ENCODE results near the gene ARID5B.
A peak's percentile ranks its signal among the peaks of the same experiment; 100 is the strongest.

ARID5B gene

DNA sequence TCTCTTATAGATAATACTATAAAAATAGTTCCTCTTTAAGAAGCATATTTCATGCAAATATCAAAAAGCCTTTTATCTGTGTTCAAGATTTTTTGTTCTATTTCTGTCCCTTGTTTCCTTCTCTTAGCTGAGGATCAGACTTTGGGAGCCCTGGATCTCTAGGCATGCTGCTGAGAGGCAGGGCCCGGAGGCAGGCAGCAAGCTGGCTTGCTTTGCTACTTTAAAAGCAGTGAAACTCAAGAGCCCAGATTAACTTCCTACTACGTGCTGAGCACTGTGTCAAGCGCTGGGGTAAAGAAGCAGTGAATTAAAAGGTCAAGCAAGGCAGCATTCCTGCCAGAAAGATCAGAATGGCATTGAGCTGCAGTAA lies 31.0 kb upstream of the ARID5B start:
- CTCF ChIA-PET, result interaction anchor here (0.6 kb wide), 1 partner anchor 373 kb away, joined by 4 read pairs; no protein-coding TSS in a partner anchor
- no peak for DNase-seq (ENCODE audit: low spot score)
- TF ChIP-seq, protein P1, sequence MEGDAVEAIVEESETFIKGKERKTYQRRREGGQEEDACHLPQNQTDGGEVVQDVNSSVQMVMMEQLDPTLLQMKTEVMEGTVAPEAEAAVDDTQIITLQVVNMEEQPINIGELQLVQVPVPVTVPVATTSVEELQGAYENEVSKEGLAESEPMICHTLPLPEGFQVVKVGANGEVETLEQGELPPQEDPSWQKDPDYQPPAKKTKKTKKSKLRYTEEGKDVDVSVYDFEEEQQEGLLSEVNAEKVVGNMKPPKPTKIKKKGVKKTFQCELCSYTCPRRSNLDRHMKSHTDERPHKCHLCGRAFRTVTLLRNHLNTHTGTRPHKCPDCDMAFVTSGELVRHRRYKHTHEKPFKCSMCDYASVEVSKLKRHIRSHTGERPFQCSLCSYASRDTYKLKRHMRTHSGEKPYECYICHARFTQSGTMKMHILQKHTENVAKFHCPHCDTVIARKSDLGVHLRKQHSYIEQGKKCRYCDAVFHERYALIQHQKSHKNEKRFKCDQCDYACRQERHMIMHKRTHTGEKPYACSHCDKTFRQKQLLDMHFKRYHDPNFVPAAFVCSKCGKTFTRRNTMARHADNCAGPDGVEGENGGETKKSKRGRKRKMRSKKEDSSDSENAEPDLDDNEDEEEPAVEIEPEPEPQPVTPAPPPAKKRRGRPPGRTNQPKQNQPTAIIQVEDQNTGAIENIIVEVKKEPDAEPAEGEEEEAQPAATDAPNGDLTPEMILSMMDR (conservative IDR thresholded peaks at IDR 0.05; ENCODE audit: low read depth), result no peak
- H3K27ac ChIP-seq, result no peak overlapping the region
- POLR2A ChIA-PET (ENCODE audit: low non-redundant PET), result no interaction called here

DNA sequence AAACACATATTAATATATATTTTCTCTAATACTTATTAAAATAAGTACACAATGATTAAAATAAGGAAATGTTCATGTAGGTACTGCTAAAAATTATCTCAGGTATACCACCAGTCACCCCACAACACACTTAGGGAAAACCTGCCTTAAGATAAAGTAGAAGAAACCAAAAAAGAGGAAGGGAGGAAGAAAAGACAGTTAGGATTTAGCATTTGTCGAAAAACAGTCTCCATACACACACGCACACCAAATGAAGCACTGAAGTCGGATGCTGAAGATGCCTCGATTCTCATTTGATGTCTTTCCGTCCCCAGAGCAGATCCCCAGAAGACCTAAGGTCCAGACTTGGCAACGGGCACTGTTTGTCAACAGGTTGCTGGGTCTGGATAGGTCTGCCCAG lies 30.0 kb upstream of the ARID5B start:
- ChIA-PET CTCF (no interaction called here), POLR2A (ENCODE audit: low non-redundant PET) (no interaction called here)
- no peak for DNase-seq (ENCODE audit: low spot score)
- H3K27ac ChIP-seq, result no peak overlapping the region
- TF ChIP-seq, protein P1 (conservative IDR thresholded peaks at IDR 0.05; ENCODE audit: low read depth), result no peak

DNA sequence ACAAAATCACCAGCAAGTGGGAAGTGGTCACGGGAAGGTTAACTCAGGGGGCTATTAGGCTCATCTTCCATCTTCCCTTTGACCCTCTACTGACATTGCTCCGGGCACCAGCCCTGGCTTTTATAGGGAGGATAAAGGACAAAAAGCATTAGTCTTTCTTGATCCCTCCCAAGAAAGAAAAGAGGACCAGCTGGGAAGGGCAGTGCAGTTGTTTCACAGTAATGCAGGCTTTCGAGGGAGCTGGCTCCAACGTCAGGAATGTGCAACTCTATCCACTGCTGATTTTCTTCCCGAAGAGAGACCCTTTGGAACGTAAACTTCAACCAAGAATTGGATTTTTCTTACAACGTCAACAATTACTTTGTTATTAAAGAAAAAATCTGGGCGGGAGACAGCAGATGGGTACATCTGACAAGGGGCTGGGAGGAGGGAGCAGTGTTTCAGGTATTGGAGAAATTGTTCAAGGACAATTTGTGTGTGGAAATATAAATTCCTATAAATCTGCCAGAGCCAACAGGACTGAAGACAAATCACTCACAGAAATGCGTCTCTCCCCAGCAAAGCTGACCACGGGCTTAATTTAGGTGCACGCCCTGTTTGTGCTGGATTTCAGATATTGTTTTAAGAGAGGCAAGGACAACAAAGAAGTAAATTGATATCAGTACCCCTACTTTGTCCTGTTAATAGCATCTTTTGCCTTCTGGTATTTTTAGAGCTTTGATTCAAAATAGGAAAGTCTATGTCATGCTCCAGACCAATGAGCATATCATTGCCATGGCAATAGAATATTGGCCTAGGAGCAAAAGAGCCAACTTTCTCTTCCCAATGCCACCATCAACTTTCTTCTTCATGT lies 23.4 kb upstream of the ARID5B start:
- TF ChIP-seq, protein P1 (conservative IDR thresholded peaks at IDR 0.05; ENCODE audit: low read depth), result no peak
- POLR2A ChIA-PET (ENCODE audit: low non-redundant PET), result no interaction called here
- H3K27ac ChIP-seq, result no peak overlapping the region
- DNase-seq (ENCODE audit: low spot score), result no peak
- CTCF ChIA-PET, result interaction anchor here (0.6 kb wide), 1 partner anchor 94 kb away, joined by 3 read pairs; no protein-coding TSS in a partner anchor

DNA sequence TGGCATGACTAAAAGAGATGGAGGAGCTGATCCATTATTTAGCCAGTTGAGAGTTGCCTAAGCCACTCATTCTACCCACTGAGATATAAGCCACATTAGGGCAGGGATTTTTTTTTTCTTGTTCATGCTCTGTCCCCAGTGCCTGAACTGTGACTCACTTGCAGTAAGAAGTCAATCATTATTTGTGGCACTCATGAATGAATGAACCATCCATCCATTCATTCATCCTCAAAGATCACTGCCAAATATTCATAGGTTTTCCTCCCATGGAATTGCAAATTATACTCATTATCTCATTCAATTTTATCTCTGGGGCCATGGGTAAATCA lies 22.8 kb upstream of the ARID5B start:
- ChIA-PET CTCF (no interaction called here), POLR2A (ENCODE audit: low non-redundant PET) (no interaction called here)
- no peak for DNase-seq (ENCODE audit: low spot score)
- TF ChIP-seq, protein P1 (conservative IDR thresholded peaks at IDR 0.05; ENCODE audit: low read depth), result no peak
- no peak overlapping the region for H3K27ac ChIP-seq

DNA sequence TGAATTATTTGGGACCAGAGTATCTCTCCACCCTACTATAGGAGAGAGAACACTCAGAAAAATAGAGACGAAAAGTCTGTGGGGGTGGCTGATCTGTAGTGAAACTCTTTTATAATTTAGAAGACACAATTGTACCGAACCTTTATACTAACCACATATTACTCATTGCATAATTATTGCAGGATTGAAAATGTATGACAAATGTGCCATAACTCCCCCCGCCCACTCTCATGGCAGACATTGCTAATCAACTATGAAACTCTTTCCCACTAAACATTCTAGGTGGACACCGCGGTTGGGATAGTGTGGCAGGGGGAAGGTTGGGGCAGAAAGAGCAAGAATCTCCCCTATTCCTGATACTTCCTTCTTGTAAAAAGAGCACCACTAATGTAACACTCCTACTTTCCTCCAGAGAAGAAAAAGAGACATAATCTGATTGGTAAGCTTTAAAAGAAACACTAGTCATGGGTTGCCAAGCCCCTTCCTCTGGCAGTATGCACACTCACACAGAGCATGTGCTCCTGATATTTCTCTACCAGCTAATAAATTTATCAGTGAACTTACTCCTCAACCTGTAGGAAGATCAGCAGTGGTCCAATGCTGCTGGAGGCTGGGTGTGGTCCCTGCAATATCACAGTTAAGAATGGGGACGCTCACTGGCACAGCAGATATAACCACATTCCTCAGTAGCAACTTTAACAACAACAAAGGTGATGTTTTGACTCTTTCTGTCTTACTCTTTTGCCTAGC lies 18.7 kb upstream of the ARID5B start:
- no peak overlapping the region for H3K27ac ChIP-seq
- DNase-seq (ENCODE audit: low spot score), result peak; percentile 34
- TF ChIP-seq, protein P1 (conservative IDR thresholded peaks at IDR 0.05; ENCODE audit: low read depth), result no peak
- ChIA-PET POLR2A (ENCODE audit: low non-redundant PET) (no interaction called here), CTCF (no interaction called here)

DNA sequence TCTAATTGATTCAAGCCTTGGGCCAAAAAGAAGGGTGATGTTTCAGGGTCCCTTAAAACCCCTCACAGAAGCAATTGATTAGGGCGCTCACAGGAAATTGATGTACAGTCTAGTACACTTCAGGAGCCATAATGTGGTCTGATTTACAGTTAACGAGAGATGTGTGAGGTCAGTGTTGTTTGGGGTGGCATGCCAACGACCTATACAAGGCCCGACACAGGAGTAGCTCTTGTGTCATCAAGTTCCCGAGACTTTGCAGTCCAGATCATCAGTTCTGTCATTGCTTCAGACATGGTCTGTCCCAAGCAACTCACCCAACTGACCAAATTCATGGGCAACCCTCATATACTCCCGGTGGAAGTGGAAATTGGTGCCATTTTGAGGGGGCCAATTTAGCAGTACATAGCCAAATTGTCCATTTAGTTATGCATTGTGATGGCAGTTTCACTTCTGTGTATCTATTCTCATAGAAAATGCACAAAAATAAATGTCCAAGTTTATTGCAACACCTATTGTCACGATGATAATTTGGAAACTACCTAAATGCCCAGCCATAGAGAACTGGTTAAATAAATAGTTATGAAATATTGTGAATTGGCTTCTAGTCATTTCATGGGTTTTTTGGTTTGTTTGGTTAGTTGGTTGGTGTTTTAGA lies 18.0 kb upstream of the ARID5B start:
- no peak for DNase-seq (ENCODE audit: low spot score)
- ChIA-PET CTCF (no interaction called here), POLR2A (ENCODE audit: low non-redundant PET) (no interaction called here)
- TF ChIP-seq, protein P1 (conservative IDR thresholded peaks at IDR 0.05; ENCODE audit: low read depth), result no peak
- H3K27ac ChIP-seq, result no peak overlapping the region
